Measurements from ENCODE around the gene SERPINB1.

DNA sequence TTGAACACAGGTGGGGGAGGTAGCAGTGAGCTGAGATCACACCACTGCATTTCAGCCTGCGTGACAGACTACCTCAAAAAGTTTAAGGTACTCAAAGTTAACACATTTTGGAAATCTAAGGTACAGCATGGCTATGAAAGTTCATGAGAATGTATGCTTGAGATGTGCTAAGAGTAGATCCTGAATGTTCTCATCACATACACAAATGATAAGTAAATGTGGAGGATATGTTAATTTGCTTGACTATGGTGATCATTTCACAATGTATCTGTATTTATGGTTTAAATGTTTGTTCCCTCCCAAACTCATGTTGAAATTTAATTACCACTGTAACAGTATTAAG lies 20.1 kb upstream of the SERPINB1 start:
- TF ChIP-seq, protein P1, sequence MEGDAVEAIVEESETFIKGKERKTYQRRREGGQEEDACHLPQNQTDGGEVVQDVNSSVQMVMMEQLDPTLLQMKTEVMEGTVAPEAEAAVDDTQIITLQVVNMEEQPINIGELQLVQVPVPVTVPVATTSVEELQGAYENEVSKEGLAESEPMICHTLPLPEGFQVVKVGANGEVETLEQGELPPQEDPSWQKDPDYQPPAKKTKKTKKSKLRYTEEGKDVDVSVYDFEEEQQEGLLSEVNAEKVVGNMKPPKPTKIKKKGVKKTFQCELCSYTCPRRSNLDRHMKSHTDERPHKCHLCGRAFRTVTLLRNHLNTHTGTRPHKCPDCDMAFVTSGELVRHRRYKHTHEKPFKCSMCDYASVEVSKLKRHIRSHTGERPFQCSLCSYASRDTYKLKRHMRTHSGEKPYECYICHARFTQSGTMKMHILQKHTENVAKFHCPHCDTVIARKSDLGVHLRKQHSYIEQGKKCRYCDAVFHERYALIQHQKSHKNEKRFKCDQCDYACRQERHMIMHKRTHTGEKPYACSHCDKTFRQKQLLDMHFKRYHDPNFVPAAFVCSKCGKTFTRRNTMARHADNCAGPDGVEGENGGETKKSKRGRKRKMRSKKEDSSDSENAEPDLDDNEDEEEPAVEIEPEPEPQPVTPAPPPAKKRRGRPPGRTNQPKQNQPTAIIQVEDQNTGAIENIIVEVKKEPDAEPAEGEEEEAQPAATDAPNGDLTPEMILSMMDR (IDR thresholded peaks at IDR 0.05) = no peak
- TF ChIP-seq POLR2A (IDR thresholded peaks at IDR 0.05) = no peak

Measured in testis (tissue), 2 donors.